NCI-H1092 (cell line): ENCODE data around the gene MAEL.
"Not testable (repeated sequence)": the region's sequence is repeated elsewhere in the genome, so short reads cannot be mapped to it uniquely, and the experiment has no call there.

ENCODE experiments used
- DNase-seq: peaks from one replicate; lab custom pipeline; 2025; lab: John Stamatoyannopoulos, UW

MAEL gene

GRCh38 chr1:166978821-166979220 lies 10.3 kb upstream of the MAEL start:
- DNase-seq: no peak

DNA sequence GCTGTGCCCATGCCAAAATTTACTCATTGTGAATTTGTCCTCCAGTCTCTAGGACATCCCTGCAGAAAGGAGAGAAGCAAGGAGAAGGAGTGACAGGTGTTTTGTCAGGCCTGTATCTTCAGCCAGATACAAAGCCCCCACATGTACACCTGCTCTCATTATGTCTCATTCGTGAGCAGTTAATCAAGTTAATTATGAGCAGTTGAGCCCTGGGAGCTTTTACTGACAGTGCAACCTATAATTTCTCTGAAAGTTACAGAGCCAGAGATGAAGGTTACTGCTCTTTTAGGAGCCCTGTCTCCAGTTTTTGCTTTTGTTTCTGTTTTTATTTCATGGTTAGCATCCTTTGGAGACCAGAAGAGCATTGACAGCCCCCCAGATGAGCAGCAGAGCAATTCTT lies 8.7 kb upstream of the MAEL start:
- DNase-seq: no peak

GRCh38 chr1:166980818-166981217 lies 8.3 kb upstream of the MAEL start:
- DNase-seq: no peak

GRCh38 chr1:166981589-166981988 lies 7.5 kb upstream of the MAEL start:
- DNase-seq: no peak

DNA sequence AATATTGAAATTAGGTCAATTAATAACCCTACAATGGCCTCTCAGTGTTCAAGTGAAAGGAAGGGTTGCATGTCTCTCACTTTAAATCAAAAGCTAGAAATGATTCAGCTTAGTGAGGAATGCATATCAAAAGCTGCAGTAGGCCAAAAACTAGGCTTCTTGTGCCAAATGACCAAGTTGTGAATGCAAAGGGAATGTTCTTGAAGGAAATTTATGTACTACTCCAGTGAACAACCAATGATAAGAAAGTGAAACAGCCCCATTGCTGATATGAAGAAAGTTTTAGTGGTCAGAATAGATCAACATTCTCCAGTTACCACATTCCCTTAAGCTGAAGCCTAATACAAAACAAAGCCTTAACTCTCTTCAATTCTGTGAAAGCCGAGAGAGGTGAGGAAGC lies 10.0 kb downstream of the MAEL start:
- no peak for DNase-seq

- no peak for DNase-seq
These were observed 10.5 kb downstream of the MAEL start for GRCh38 chr1:166999500-167000055.

GRCh38 chr1:167000546-167000945 lies 11.5 kb downstream of the MAEL start:
- DNase-seq: no peak

DNA sequence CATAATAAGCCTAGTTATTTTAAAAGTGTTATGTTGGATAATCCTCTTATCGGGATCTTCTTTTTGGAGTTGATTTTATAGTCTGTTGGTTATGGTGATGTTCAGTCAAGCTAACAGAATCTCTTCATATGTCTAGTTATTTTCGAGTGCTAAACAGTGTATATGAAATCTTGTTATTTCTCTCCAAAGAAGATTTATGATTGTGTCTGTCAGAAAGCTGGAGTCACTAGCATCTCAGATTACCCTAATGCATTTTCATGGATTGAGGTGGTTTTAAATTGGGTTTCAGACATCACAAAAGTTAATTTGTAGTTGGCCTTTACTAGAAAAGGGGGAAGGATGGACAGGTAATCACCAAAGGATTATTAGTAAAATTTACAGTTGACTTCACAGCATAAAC lies 13.3 kb downstream of the MAEL start:
- DNase-seq: no peak

GRCh38 chr1:167003711-167004110 lies 14.6 kb downstream of the MAEL start:
- no peak for DNase-seq

- DNase-seq: no peak
These were observed 22.6 kb downstream of the MAEL start for GRCh38 chr1:167011560-167012191.

- no peak for DNase-seq
These were observed 23.5 kb downstream of the MAEL start for GRCh38 chr1:167012570-167012969.

- DNase-seq: no peak
These were observed 24.2 kb downstream of the MAEL start for GRCh38 chr1:167013108-167013929.

DNA sequence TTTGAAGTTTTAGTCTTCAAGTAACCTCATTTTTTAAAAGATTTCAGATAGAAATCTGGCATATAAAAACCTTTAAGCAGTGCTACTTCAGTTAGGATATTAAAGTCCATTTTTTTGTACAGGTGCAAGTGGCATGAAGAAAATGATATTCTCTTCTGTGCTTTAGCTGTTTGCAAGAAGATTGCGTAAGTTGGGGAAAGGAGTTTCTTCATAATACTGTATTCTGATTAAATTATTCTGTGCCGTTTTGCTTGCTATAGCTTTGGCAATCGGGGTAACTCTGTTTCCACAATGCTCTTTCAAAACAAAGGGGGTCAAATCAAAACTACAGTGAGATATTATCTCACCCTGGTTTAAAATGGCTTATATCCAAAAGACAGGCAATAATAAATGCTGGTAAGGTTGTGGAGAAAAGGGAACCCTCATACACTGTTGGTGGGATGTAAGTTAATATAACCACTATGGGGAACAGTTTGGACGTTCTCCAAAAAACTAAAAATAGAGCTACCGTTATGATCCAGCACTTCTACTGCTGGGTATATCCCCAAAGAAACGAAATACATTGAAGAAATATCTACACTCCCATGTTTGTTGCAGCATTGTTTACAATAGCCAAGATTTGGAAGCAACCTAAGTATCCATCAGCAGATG lies 27.1 kb downstream of the MAEL start:
- DNase-seq: no peak

DNA sequence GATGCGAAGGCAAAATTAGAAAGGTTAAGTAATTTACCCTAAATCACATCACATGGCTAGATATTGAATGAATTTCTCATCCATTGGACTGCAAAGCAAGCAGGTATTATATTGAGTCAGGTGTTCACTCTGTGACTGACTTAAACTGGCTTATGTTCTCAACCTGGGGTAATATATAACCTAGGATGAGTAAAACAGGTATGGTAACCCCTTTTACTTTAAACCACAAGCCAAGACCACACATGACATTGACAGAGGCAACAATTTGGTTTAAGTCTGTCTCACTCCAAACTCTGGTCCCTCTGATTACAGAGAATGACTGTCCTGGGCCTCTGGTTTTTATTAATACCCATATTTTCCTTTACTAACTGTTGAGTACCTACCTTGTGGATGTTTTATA lies 33.3 kb downstream of the MAEL start:
- no peak for DNase-seq

- not testable (repeated sequence) for DNase-seq
These were observed 40.5 kb downstream of the MAEL start for GRCh38 chr1:167029553-167029952.

GRCh38 chr1:167033646-167034045 lies 44.6 kb downstream of the MAEL start:
- no peak for DNase-seq

DNA sequence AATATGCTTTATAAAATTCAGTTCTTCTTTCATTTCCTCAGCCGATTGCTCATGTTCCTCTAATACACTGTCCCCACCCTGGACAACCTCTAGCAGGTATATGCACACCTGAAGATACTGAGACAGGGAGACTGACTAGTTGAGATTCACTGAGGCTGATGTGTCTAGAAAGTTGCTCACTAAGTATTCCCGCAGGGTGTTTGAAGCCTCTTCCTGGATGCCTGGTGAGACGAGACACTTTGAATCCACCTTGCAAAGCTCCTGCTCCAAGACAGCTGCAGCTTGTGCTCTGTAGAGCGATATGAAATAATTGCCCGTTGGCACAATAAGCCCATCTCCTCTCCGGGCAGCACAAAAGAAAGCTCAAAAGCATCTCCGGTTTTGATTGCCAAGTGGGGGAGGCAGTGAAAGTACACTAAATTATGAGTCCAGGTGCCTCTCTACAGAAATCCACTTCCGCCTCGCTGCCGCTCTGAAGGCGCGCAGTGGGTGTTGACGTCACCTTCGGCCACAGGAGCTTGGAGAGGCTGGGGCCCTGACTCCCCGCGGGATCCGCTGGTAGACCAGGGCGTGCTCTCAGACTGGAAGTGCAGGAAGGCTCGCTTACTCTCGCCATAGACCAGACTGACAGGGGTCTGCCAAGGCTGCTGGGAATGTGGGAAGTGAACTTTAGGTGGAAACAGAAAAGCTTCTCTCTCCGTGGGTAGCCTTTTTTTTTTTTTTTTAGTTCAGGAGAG lies 54.8 kb downstream of the MAEL start:
- peak; percentile 91 for DNase-seq

DNA sequence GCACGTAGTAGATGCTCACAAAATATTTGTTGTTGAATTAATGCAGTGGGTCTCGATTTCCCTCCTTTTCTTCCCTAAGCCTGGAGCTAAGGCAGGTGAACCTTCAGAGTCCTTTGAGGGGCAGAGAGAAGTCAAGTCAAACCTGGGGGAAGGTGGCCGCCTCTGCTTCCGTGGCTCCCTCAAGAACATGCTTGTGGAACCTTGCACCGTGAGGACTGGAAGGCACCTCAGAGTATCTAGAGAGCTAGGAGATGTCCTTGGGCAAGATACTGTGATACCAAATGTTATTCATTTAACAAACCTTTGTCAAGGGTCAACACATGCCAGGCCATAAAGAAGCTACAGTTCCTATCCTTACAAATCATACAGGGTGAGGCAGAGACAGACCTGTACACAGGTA lies 62.8 kb downstream of the MAEL start:
- DNase-seq: no peak

DNA sequence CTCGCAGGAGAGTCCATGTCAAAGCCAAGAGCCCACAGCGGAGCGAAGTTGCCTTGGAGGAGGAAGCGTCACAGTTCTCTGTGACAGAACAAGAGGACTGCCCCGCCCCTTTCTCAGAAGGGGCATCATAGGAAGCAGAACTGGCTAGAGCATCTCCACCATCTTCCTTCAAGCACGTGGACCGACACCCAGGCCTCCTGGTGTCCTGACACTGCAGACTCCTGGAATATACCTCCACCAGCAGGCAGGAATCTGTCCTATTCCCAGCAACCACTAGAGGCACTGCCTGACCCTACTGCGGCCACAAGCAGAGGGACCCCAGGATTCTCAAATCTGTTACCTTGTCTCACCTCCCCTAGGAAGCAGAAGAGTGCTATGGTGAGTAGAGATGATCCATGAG lies 63.3 kb downstream of the MAEL start:
- DNase-seq: no peak

DNA sequence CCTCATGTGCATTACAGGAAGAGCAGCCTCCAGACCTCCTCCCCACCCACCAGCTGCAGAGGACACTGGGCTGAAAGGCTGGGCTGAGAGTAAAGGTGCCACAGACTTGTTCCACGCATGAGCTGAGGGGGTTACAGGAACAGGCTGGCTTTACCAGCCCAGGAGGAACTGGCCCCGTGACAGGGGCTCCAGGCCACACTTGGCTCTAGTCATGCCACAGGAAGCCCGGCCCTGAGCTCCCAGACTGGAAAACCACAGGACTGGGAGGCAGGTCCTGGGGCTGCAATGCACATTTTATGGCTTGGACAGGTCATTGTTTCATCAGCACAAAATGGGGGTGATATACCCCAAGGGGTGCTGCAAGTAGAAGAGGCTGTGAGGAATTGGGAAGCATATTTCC lies 65.5 kb downstream of the MAEL start:
- no peak for DNase-seq

DNA sequence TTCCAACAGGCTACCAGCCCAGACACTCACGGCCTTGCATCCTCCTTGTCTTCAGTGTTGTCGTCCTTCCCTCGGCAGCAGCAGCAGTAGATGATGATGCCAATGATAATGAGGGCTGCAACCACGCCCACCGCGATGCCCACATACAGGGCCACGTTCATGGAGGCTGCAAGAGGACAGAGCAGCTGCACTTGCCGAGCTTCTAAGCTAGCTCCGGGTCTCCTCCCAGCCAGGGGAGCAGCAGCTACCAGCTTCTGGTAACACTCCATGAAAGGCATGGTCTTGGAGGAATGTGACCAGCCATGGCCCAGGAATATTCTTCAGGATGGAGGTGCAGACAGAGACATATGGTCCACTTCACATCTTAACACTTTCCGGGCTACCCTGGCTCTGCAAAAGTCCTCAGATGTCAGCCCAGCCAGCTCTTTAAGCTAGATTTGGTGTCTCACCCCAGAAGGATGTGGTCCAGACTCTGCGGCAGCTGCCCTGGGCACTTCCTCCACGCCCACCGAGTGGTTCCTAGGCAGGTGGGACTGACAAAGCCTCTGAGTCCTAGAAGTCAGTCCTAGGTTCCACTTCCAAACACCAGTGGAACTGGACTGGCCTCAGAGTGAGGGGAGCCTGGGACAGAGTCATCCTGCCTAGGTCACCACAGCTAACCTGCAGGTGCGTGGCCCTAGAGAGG lies 66.0 kb downstream of the MAEL start:
- no peak for DNase-seq
